Muscle of arm (tissue), 12 donors: Measurements from ENCODE around the gene BUD13. TPM values are rescaled to one million over a fixed set of nuclear protein-coding genes. Genes with fewer than 3 reads are reported as not detected.
A peak's percentile ranks its signal among the peaks of the same experiment; 100 is the strongest.

Experiments used
- DNase-seq: peaks from one replicate; pipeline ENCODE4 v3.0.0-alpha.2; 2013
- polyA plus RNA-seq, 12 donors: library from polyadenylated mRNA; unstranded; fragments of 120-200 nt; gene quantifications; one replicate each; pipeline ENCODE4 v1.2.1, GENCODE V29; 2013; ENCODE audit not compliant: insufficient read length in 12 of 12

BUD13 gene
- polyA plus RNA-seq, 12 donors = 14.5 to 26.0 (median 19.6) TPM; not detected in 1

DNA sequence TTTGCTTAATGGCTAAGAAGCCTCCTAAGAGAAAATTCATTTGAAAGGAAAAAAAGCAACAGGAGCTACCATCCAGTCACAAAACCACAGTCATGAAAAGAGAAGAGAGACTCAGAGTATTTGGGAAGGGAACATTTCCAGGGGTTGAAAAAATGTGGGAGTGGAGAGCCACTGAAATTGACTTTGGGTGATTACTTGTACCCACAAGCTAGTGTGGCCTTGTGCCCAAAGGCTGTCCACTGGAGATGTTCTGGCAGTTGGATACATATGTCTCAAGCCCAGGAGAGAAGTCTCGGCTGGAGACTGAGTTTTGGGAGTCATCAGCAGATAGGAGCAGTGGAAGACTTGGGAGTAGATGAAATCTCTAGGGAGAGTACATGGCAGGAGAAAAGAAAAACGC, 22.1 kb upstream of the BUD13 start:
- DNase-seq = no peak

GRCh38 chr11:116793772-116794097, 20.9 kb upstream of the BUD13 start:
- DNase-seq = no peak

DNA sequence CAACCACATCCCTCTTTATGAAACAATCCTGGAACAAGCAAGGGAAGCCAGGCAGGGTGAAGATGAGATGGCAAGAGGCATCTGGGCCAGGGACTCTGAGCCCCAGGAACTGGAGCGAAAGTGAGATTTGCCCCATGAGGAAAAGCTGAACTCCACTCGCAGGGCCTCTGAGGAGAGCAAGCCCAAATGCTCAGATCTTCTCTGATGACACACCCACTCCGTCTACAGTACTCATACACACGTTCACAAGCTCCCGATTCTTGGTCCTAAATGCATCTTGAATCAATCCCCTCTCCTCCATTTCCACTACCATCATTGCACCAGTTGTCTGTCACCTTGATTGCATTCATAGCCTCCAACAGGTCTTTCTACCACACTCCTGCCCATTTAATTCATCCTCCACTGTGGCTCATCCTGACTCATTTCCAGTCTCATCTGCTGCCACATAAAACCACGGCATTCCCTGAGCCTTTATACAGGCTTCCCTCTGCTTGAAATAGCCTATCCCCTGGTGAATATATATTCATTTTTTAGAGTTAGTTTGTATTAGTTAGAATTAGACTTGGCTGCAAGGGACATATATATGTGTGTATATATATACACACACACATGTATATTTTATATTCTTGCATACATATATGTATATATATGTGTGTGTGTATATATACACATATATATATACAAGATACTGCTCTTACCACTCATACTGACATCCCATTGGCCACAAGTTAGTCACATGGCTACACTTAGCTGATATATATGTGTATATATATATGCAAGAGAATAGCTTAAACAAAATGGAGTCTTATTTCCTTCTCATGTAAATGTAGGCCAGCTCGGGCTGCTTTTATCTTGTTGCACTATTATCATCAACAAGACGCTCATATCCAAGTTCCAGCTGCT, 20.3 kb upstream of the BUD13 start:
- no peak for DNase-seq

DNA sequence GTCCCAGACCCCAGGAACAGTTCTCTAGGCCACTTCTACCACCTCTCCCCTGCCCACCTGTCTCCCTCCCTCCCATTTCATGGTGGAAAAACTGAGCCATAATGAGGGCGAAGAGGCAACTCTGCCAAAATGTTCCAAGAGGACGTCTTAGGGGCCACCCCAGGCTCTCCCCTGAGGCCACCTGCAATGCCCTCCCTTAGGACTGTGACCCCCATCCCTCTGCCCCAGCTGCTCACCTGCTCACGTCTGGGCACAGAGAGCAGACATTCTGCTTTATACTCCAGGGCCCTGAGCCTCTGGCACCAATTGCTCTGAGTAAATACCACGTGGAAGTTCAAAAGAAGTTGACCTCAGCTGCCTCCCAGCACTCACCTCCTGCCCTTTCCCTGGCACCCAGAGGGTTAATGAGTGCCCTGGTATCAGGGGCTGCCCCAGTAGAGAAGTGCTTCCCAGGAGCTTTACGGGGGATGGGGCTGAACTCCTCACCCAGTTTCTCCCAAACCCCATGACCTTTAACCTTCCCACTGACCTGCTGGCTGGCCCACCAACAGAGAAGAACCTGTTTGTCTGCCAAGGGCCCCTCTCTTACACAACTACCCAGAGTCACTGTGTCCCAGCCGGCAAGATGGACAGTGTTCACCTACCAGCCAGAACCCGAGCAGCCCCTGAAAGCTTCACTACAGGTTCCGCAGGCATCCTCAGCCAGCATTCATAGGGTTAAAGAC, 19.5 kb upstream of the BUD13 start:
- no peak for DNase-seq

- no peak for DNase-seq
Measured at GRCh38 chr11:116791813-116792143, 19.0 kb upstream of the BUD13 start, which contains the start of gene APOA5. APOA5 (minus strand) TSS chr11:116791879; CDS start chr11:116791860, 19 bp downstream.

DNA sequence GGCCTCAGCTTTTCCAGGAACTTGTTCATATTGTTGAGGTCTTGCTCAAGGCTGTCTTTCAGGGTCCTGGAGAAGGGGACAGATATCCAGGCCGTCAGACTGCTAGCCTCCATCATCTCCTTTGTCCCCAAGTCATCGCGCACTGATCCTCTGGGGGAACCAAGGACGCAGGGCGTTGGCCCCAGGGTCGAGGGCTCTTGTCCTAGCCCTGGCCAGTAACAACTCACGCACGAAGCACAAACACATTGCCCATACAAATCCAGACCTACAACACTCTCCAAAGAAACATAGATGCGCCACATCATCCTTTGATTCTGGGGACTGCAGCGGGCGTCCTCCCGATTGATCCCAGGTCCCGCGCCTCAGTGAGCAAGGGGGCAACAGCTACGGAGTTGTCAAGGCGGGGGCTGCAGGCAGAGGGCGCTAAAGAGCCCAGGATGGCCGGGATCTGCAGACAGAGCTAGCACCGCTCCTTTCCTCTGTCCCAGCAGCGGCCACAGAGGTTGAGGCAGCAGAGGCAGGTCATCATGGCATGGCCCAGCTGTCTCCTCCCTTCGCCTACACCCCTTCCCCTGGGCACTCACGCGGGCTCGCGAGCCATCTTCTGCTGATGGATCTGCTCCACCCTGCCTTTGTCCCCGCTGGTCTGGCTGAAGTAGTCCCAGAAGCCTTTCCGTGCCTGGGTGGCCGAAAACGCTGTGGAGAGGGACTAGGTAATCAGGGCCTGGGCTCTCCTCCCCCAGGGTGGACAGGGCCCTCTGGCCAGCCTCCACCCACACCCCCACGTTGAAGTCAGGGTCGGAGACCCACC, 18.4 kb upstream of the BUD13 start:
- DNase-seq = peak; percentile 67

- DNase-seq = no peak
Measured at GRCh38 chr11:116790167-116791001, 17.6 kb upstream of the BUD13 start.

DNA sequence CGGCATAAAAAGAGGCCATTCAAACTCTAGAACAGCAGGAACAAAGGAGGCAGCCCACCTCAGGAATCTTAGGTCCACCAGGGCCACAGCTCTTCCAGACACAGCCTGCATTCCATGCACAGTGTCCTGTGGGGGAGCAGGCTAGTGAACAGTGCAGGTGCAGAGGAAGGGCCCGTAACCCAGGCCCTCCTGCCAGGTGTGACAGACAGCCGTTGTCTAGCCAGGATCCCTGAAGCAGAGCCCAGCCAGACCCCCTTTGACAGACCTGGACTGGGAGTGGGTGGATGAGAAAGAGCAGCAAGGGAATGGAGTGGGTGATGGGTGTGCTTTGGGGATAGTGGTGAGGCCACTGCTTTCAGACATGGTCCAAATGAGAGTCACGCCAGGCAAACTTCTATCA, 16.2 kb upstream of the BUD13 start:
- no peak for DNase-seq

DNA sequence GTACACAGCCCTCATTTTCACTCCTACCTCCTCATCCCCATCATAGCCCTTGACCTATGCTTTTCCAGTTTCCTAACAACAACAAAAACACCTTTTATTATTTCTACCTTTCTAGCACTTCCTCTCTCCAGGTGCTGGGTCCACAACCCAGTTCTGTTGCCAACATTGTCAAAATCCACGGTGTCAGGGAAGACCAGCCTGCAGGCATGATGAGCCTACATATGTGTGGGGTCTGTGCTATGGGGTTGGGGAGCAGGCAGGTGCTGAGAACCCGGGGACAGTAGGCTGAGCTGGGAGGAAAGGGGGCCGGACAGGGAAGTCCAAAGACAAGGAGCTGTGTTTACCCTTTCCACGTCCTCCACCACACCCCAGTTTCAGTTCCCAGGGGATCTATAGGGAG, 15.7 kb upstream of the BUD13 start:
- DNase-seq = no peak

- DNase-seq = peak; percentile 85
Measured at GRCh38 chr11:116787786-116788486, 15.1 kb upstream of the BUD13 start, which contains the start of gene ZPR1. ZPR1 (minus strand) TSS chr11:116788023; CDS start chr11:116787990, 33 bp downstream.

DNA sequence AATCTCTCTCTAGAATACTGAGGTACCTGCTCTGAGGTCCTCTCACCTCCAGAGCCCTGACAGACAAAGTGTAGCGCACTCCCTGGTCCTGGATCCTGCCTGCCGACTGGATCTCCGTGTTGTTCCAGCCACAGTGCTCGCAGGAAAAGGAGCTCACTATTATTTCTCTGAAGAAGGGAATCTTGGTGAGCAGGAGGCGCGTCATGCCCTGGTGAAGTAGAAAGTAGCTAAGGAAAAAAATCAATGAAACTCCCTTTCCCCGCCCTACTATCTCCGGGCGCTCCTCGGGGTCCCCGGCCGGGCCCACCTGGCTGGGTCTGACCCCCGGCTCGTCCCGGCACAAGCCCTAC, 14.6 kb upstream of the BUD13 start:
- DNase-seq = no peak

DNA sequence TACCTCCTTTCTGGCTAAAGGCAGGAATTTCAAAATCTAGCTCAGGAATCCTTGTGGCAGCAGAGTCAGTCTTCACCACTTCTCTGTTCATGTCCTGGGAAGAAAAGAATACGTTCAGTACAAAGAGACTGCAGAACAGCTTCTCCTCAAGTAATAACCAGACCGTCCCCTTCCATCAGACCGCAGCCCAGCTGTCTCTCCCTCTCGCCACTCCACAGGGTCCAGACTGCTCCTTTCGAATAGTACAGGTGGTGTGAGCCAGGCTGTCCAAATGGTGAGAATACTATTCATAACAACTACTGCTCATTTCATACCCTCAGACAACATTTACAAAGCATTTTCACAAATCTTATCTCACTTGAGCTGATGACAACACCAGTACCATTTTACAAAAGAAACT, 14.2 kb upstream of the BUD13 start:
- DNase-seq = no peak

DNA sequence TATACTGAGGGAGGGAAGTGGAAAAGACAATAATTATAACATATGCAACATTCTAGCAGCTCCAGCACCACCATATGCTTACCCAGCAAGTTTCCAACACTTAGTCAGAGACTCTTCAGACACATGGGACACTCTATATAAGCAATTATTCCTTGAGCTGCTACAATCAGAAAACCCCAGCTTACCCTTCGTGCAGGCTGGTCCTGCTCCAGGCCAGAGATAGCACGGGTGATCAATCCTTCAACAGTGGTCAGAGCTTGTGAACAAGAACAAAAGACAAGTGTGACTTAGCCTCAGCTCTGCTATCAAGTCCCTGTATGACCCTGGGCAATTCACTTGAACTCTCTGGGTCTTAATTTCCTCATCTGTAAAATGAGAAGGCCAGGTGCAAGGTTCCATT, 13.5 kb upstream of the BUD13 start:
- no peak for DNase-seq

GRCh38 chr11:116782728-116783127, 9.9 kb upstream of the BUD13 start:
- DNase-seq = no peak

GRCh38 chr11:116778556-116778955, 5.8 kb upstream of the BUD13 start:
- no peak for DNase-seq

DNA sequence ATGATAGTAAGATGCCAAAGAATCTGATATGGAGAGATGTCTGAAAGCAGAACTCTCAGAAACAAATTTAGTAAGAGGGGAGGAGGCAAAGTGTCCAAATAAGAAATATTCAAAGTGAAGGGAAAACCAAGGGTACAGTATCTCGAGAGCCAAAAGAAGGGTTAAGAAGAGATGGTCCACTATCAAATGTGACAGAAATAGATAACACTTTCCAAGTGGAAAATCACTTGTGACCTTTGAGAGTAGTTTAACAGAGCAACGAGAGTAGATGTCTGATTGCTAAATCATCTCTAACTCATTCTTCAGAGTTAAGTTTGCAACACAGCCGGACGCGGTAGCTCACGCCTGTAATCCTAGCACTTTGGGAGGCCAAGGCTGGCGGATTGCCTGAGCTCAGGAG, 4.3 kb upstream of the BUD13 start:
- no peak for DNase-seq

GRCh38 chr11:116776522-116776984, 3.8 kb upstream of the BUD13 start:
- DNase-seq = no peak

DNA sequence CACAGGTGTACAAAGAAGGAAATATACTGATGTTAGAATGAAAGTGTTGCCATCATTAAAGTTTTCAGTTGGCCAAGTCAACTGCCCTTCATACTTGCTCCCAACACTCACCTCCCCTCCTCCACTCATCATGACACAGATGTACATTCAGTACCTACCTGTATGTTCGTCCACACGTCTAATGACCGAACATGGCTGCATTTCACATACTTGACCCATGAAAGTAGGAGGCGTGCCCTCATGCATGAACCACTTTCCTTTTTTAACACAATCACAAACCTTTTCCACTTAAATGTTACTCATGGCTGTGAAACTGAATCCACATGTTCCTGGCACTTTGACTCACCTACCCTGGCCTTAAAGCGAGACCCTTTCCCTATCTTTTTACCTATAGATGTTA, 3.2 kb upstream of the BUD13 start:
- no peak for DNase-seq

DNA sequence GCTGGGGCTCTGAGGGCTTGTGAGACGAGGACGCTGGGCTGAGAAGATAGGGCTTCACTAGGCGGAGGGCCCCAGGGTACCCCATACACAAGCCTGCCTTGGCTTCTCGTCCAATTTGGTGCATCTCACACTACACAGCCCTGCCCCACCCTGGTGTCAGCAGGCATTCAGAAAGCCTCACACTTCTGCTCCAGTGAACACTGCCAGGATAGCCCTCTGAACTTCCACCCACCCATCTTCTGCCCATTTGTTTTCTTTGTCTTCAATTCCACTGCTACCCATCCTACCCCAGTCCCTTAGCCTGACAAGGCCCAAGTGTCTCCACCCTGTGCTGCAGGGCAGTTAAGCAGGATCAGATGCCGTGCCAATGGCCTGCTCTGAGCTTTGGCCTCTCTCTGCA, 1.9 kb upstream of the BUD13 start:
- no peak for DNase-seq

GRCh38 chr11:116773203-116774097, 663 bp upstream of the BUD13 start:
- no peak for DNase-seq
